ENCODE results near the gene DCTD.

The DCTD gene

DNA sequence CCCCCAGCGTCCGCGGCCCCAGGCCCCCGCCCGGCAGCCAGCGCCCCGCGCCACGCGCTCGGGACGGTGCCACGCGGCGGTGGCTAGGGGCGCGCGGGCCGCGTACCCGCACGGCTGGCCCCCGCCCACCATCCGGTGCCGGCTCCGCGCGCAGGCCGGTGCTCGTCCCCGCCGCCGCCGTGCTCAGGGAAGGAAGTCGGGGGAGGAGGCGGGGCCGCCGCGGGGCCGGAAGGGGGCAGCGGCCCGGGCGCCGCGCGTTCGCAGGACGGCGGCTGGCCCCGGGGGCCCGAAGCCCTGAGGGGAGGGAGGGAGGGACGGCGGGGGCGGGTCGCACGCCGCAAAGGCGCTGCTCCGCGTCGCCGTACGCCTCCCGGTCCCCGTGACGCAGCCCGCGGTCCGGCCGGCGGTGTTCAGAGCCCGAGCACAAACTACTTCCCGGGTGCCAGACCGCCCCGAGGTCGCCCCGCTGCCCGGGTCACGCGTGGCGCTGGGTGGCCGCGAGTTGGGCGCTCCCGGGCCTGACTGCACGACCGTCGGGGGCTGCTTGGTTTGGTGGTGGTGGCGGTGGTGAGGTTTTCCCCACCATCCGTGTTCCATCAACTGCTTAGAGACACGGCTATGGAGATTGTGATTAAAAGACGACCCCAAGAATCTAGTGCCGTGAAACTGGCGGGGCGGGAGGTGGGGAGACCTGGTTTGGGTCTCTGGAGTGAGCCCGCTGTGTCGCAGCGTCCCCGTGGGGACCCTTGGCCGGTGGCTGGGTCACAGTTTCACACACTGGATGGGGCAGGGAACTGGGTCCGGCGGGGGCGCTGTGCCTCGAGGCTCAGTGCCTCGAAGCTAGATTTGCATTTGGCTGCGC, at the start of gene DCTD:
DCTD (minus strand) TSS at position 205 of the 862 bp plus-strand sequence. CDS start 1,818 bp downstream, outside the sequence.
- DNase-seq (ENCODE audit: low read depth in 3 of 3): peak; percentile 55 to 78 (median 66)

DNA sequence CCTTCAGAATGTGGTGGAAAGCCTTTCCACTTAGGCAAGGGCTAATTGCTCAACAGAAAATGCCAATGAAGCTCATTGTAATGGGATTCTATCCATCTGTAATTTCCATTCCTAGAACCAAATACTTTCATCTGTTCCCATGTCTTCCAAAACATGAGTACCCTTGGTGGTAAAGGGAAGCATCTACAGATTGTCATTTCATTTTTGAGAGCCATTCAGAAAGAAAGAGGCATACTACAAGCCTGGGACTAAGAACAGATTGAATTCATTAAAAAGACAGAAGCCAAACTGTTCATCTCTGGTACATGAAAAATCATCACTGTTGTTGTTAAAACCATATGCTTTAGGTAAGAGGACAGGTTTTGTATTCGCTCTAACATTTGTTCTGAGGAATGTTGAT, 43.6 kb upstream of the DCTD start:
- no peak for DNase-seq (ENCODE audit: low read depth in 3 of 3)

DNA sequence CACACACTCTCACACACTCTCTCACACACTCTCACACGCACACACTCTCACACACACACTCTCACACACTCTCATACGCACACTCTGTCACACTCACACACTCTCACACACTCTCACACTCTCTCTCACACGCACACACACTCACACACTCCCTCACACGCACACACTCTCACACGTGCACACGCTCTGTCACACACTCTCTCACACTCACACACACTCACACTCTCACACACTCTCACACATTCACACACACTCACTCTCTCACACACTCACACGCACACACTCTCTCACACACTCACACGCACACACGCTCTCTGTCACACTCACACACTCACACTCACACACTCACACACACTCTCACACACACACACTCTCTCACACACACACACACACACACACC, 43.0 kb upstream of the DCTD start:
- DNase-seq (ENCODE audit: low read depth in 3 of 3): no peak

- DNase-seq (ENCODE audit: low read depth in 3 of 3): no peak
Observed at GRCh38 chr4:182955411-182955810, 38.2 kb upstream of the DCTD start.

- DNase-seq (ENCODE audit: low read depth in 3 of 3): no peak
Observed at GRCh38 chr4:182944484-182945213, 27.5 kb upstream of the DCTD start.

- no peak for DNase-seq (ENCODE audit: low read depth in 3 of 3)
Observed at GRCh38 chr4:182939680-182940079, 22.5 kb upstream of the DCTD start.

- DNase-seq (ENCODE audit: low read depth in 3 of 3): peak; percentile 46 to 69 (median 53)
Observed at GRCh38 chr4:182938205-182938645, 21.0 kb upstream of the DCTD start.

- DNase-seq (ENCODE audit: low read depth in 3 of 3): no peak
Observed at GRCh38 chr4:182937268-182938204, 20.4 kb upstream of the DCTD start.

- no peak for DNase-seq (ENCODE audit: low read depth in 3 of 3)
Observed at GRCh38 chr4:182932651-182933050, 15.5 kb upstream of the DCTD start.

- DNase-seq (ENCODE audit: low read depth in 3 of 3): no peak
Observed at GRCh38 chr4:182931691-182932345, 14.6 kb upstream of the DCTD start.

- DNase-seq (ENCODE audit: low read depth in 3 of 3): no peak
Observed at GRCh38 chr4:182930889-182931288, 13.7 kb upstream of the DCTD start.

DNA sequence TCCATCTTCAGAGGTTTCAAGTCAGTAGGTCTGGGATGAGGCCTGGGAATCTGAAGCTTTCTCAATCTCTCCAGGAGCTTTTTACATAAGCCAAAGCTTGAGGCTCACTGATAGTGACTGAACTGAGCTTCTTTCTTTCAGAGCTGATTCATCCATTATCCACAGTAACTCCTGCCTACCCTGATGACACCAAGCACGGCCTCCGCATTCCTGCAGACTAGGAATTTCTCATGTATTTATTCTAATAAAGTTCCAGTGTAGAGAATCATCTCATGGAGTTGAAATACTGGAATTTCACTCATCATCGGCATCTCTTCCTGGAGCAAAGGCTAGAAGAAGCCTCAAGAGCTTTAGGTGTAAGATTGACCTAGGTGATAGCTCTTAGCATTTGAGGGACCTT, 12.1 kb upstream of the DCTD start:
- no peak for DNase-seq (ENCODE audit: low read depth in 3 of 3)

DNA sequence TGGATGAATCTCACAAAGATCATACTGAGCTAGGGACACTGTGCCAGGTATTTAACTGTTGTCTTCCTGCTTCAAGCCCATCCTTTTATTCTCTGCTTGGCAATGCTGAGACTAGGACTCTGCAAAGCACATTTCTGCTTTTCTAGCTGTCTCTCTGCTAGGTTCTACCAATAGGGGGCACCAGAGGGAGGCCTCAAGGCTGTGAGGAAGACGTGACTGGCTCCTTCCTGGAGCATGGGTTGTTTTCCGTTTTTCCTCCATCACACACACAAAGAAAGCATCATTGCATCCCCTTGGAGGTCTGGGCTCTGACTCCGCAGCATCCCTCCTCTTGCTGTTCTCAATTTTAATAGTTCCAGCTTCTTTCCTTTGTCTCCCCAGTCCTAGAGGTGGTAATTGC, 10.9 kb upstream of the DCTD start:
- DNase-seq (ENCODE audit: low read depth in 3 of 3): no peak

DNA sequence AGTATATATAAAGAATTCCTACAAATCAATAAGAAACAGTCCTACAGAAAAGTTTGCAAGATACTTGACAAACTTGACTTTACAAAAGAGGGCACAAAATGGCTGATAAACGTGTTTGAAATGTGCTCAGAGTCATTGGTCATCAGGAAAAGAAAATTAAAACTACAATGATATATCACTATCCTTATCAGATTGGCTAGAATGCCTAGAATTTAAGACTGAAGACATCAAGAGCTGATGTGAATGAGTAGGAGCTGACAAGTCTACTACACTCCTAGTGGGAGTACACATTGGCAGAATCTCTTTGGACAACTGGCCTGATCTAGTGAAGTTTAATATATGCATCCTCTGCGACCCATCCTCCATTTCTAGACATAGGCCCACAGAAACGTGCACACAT, 10.3 kb upstream of the DCTD start:
- no peak for DNase-seq (ENCODE audit: low read depth in 3 of 3)

- no peak for DNase-seq (ENCODE audit: low read depth in 3 of 3)
Observed at GRCh38 chr4:182925855-182926254, 8.7 kb upstream of the DCTD start.

DNA sequence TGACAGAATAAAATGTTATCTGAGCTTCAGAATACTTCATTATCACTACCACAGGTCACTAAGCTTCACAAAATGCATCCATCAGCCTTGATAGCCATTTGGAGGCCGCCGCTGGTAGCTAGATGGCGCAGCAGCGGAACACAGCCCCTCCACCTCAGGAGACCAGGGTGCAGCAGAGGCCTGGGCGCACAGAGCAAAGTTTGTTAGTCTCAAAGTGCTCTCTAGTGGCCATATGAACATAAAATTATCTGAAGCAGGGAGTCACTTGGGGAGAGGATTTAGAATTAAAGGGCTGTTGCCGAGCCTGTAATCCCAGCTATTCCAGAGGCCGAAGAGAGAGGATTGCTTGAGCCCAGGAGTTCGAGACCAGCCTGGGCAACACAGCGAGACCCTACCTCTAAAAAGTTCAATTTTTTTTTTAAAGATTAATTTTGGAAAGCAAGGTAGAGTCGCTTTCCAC, 8.1 kb upstream of the DCTD start:
- DNase-seq (ENCODE audit: low read depth in 3 of 3): peak; percentile 21 to 50 (median 22)

DNA sequence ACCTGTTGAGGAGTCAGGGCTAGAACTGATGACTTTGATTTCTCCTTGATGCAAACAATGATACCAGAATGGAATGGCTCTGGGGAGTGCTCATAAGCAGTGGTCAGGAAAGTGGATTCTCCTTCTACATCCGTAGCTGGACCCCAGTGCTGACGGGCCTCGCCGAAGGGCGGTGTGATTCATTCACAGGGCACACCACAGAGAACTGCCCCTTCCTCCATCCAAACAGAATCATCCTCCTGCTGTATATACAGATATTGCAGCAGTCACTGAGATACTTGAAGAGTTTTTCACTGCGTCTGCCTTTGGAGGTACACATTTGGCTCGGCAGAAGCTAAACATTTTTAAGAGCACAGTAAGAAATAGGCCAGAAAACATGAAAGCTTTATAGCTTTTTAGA, 7.3 kb upstream of the DCTD start:
- DNase-seq (ENCODE audit: low read depth in 3 of 3): no peak

DNA sequence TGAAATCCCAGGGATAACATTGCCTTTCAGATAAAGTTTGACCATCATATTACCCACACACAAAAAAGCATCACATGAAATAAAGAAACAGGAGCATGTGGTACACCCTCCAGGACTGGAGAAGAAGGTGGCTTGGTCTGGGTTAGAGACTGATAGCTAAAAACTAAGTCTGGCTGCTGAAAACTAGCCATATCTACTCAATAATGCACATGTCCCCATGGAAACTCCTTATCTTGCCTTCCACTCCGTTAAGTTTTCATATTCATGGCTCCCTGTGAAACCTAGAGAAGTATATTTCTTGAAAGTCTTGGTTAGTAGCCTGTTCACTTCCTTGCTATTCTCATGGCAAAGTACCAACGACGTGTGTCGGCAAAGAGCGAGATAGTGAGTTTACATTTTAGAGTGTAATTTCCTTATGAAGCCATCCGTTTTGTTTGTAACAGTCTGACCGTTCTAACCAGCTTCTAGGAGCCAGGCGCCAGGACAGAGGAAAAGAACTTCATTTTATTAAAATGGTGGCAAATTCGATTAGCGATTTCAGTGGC, 6.7 kb upstream of the DCTD start:
- no peak for DNase-seq (ENCODE audit: low read depth in 3 of 3)

DNA sequence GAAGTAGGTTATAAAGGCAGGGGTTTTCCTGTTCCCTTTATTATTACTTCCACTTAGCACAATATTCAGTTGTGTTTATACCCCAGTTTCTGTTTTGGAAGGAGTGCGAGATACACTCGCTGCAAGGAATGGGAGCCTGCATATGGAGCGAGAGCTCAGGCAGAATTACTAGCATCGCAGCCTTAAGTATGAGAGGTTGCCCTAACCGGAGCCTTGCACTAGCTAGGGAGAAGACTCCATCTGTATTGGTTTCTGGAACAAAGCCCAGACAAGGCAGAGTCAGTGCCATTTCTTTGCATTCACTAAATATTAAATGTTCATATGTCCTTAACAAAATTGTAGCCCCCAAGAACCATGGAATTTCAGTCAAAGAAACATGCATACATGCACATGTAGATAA, 6.2 kb upstream of the DCTD start:
- no peak for DNase-seq (ENCODE audit: low read depth in 3 of 3)

- no peak for DNase-seq (ENCODE audit: low read depth in 3 of 3)
Observed at GRCh38 chr4:182922501-182923284, 5.5 kb upstream of the DCTD start.
